PC-3 (cell line): ENCODE data around the gene TEF.

Experiments used
- CTCF ChIP-seq: fragments of 300-600 bp; sonication (generic); conservative IDR thresholded peaks from 2 replicates; pipeline ENCODE4 v1.5.1; 2017; ENCODE audit warnings: antibody characterized with exemption, low read depth, mild to moderate bottlenecking, low read length
- EZH2 ChIP-seq: fragments of 300-600 bp; sonication (generic); IDR thresholded peaks from one replicate; pipeline ENCODE4 v1.6.1; 2017; ENCODE audit warnings: antibody characterized with exemption, mild to moderate bottlenecking, low read length; ENCODE audit not compliant: unreplicated experiment
- EZH2phosphoT487 ChIP-seq: fragments of 300-600 bp; sonication (generic); IDR thresholded peaks from 2 replicates; pipeline ENCODE4 v1.6.1; 2018; ENCODE audit warnings: mild to moderate bottlenecking, antibody characterized with exemption, low read length, borderline replicate concordance

- TF ChIP-seq CTCF (no peak), EZH2 (no peak), EZH2phosphoT487 (no peak)
Observed at GRCh38 chr22:41351011-41351410, 30.7 kb upstream of the TEF start.
